ENCODE data around the gene USH1C.

The USH1C gene

GRCh38 chr11:17477361-17477760, 66.9 kb downstream of the USH1C start:
- in situ Hi-C loops (cut with HindIII; ENCODE audit: low sequenced_read_pairs): no loop called here

DNA sequence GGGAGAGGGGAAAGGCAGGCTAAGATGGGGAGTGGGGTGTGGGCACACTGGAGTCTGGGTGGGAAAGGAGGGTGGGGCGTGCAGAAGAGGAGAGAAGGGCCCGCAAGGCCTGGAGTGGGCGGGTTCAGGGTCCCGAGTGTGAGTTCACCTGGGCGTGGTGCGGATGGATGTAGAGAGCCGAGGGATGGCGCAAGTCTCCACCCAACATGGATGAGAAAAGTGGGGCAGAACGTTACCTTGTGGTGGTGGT, 67.2 kb downstream of the USH1C start:
- in situ Hi-C loops (cut with HindIII; ENCODE audit: low sequenced_read_pairs): no loop called here

- in situ Hi-C loops (cut with HindIII; ENCODE audit: low sequenced_read_pairs): no loop called here
Measured at GRCh38 chr11:17476317-17477083, 67.7 kb downstream of the USH1C start, which contains the start of gene ABCC8. ABCC8 (minus strand) TSS chr11:17476845; CDS start chr11:17476776, 69 bp downstream.

DNA sequence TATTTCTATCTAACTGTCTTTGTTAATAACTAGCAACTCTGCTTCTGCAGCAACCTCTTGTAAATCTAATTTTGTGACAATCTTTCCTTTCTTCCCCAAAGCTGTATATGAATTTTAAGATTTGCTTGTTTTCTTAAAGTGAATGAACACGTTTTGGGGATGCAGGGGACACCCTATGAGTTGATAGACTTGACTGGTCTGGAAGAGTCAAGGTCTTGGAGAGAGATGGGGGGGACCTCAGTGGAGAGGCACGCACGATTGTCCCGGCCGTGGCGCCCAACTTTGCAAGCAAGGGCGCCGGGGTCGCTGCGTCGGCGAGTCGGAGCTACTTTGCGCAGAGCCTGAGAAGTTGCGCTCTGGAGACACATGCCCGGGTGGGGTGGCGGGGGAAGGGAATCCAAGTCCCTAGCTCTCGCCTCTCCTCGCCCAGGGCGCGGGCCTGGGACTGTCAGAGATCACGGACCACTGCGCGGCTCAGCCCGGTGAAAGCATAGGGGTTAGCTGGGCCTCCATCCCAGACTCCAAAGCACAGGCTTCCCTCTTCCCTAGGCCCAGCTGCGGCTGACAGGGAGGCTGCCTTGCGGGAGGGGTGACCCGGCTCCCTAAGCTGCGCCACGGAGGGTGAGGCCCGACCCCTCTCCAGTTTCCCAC, 68.4 kb downstream of the USH1C start:
- in situ Hi-C loops (cut with HindIII; ENCODE audit: low sequenced_read_pairs): no loop called here

- in situ Hi-C loops (cut with HindIII; ENCODE audit: low sequenced_read_pairs): no loop called here
Measured at GRCh38 chr11:17473071-17473744, 71.0 kb downstream of the USH1C start.

GRCh38 chr11:17472467-17472866, 71.7 kb downstream of the USH1C start:
- in situ Hi-C loops (cut with HindIII; ENCODE audit: low sequenced_read_pairs): no loop called here

- in situ Hi-C loops (cut with HindIII; ENCODE audit: low sequenced_read_pairs): no loop called here
Measured at GRCh38 chr11:17471501-17471900, 72.7 kb downstream of the USH1C start.

DNA sequence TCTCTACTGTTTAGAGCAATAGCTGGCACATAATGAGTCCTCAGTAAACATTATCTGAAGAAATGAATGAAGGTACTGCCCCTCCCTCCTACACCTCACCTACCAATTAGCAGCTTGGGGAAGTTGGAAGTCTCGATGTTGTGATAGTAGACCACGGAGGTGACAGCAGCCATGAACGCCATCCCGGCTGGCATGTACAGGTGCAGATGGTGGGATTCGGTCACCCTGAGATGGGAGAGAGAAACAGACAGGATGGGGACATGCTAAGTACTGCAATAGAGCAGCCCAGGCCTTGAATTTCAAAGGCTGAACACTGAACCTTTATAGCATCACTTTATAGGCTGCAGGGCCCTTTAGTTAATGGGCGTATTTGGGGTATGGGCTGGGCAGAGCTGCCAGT, 74.2 kb downstream of the USH1C start:
- in situ Hi-C loops (cut with HindIII; ENCODE audit: low sequenced_read_pairs): no loop called here

DNA sequence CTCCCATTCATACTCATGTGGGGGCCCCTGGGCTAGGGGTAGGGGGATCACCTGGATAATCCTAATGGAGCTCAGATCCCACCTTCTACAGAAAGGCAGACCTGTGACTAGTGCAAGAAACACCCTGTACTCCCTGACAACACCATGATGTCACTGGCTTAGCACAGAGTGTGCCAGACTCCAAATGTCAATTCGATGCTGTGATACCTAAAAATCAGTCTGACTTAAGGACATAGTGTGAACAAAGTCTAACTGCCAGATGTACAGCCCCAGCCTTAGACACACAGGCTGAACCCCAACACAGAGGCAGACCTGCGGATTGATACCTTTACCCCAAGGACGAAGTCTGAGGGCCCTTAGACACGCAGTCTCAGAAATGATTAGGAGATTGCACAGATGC, 76.1 kb downstream of the USH1C start:
- in situ Hi-C loops (cut with HindIII; ENCODE audit: low sequenced_read_pairs): no loop called here

DNA sequence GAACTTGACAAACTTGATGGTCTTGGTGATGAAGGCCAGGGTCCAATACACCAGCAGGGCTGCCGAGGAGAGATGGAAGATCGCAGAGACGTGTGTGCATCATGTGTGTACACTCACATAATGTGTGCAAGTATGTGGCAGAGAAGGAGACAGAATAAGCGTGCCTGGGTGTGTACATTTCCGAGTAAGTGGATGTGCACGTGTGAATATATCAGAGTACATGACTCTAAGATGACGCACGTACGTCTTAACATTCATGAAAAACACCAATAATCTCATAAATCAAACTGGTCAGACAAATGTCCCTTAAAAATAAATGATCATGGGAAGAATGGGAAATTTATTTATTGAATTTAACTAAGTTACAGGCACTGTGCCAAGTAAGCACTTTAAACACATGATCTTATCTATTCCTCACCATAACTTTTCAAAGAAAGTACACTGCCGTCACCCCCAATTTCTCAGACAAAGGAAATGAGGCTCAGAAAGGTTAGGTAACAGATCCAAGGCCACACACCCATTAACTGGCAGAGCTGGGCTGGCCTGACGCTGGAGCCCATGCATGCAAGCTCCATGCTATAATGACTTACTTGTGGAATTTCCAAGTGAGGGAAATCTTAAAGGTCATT, 80.6 kb downstream of the USH1C start:
- in situ Hi-C loops (cut with HindIII; ENCODE audit: low sequenced_read_pairs): no loop called here

- in situ Hi-C loops (cut with HindIII; ENCODE audit: low sequenced_read_pairs): no loop called here
Measured at GRCh38 chr11:17462940-17463339, 81.3 kb downstream of the USH1C start.

- in situ Hi-C loops (cut with HindIII; ENCODE audit: low sequenced_read_pairs): no loop called here
Measured at GRCh38 chr11:17460406-17460805, 83.8 kb downstream of the USH1C start.

DNA sequence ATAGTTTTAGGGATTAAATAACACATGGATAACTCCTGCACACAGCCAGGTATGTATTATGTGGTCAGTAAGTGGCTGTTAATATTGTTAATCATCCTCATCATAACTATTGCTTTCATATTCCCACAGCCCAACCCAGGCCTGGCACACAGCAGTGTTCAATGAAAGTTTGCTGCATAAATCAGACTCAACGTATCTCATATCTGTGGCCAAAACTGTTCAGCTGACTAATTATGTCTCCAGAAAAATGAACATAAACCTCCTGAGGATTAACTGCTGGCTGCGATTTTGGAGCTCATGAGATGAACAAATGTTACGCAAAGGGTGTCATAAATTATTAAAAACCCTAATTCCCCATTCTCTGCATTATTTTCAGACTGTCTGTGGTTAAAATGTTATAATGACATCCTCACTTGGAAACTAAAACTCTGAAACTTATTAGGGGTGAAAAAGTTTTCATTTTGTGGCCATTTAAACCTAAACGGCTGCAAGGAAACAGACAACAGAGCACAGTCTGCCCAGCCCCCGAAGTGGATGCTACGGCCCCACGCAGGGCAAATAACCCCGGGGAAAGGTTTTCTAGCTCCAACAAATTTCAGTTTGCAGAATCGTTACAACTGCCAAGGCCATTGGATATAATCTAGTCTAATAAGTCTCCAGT, 84.8 kb downstream of the USH1C start:
- in situ Hi-C loops (cut with HindIII; ENCODE audit: low sequenced_read_pairs): no loop called here

DNA sequence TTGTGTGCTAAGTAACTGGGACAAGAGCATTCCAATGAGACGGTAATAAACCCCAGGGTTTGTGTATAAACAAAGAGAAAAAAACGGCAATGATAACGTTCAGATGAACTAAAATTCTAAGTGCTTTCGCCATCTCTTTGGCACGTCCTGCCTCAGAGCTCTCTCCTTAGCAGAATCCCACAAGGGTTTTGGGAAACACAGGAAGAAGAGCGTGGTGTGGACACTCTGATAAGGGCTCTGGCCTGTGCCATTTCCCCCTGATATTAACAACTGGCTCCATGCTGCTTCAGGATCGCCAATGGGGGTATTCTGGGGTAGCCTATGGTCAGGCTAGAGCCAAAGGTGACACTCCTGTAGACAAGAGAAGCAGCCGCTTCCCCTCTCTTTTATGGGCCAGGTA, 85.9 kb downstream of the USH1C start:
- in situ Hi-C loops (cut with HindIII; ENCODE audit: low sequenced_read_pairs): no loop called here

GRCh38 chr11:17457396-17458173, 86.6 kb downstream of the USH1C start:
- in situ Hi-C loops (cut with HindIII; ENCODE audit: low sequenced_read_pairs): no loop called here

- in situ Hi-C loops (cut with HindIII; ENCODE audit: low sequenced_read_pairs): no loop called here
Measured at GRCh38 chr11:17452668-17453067, 91.5 kb downstream of the USH1C start.

DNA sequence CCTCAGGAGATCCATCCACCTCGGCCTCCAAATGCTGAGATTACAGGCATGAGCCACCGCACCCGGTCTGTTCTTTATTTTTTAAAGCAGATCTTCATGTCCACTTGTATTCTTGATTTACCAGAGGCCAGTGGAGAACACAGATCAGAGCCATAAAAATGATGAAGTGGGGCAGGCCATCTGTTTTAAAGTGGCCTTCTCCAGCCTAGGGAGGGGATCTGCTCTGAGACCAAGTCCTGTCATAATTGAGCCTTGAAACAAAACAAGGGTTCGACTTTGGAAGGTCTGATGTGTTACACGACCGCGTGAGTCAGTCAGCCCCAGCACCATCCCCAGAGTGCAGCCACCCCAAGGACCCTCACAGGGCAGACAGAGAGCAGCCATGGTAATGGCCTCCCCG, 95.1 kb downstream of the USH1C start:
- in situ Hi-C loops (cut with HindIII; ENCODE audit: low sequenced_read_pairs): no loop called here

DNA sequence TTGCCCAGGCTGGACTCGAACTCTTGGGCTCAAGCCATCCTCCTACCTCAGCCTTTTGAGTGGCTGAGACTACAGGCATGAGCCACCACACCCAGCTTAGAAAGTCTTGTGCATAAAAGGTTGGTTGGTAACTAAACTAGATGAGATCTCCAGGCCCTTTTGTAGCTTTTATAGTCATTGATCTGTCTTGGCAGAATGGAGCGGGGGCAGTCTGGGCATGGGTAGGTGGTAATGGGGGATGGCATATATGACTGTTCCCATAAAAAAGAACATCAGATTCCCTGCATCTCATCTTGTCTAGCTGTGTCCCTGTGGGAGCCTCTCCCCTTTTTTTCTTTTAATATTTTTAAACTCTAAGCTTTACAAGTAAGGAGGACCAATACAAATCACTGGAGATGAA, 97.7 kb downstream of the USH1C start:
- in situ Hi-C loops (cut with HindIII; ENCODE audit: low sequenced_read_pairs): no loop called here

DNA sequence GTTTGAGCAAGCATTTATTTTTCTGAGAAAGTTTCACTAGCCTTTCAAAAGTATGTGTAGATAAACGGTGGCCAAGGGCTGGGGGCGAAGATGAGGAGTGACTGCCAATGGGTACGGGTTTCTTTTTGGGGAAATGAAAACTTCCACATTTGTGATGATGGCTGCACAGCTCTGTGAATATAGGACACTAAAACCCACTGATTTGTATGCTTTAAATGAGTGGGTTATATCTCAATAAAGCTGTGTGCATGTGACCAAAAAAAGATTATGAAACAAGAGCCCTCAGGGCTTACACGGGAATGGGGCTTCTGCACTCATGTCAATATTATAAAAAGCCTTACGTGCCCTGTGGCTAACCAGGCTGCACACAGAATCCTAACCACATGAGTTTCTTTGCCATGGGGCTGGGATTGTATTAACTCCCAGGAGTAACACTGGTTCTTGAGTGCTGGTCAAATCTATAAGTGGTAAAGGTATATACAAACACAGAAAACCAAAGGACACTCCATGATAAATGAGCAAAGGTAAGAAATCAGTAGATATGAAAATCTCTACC, 98.9 kb downstream of the USH1C start:
- in situ Hi-C loops (cut with HindIII; ENCODE audit: low sequenced_read_pairs): no loop called here

All from endothelial cell of hepatic sinusoid (primary cell).